Mesodermal cell (in vitro differentiated cells): ENCODE results near the gene COX7A2L.

ENCODE experiments used
- H3K27ac ChIP-seq: 2 replicates; pipeline ENCODE4 v1.7.0; 2013; ENCODE audit warnings: mild to moderate bottlenecking, low read depth, low read length, moderate library complexity; ENCODE audit not compliant: severe bottlenecking
- H3K36me3 ChIP-seq: 2 replicates; pipeline ENCODE4 v1.7.1; 2013; ENCODE audit warnings: mild to moderate bottlenecking, low read length, moderate library complexity; ENCODE audit not compliant: control insufficient read depth, insufficient read depth
- H3K4me1 ChIP-seq: one replicate; pipeline ENCODE4 v1.7.1; 2013; ENCODE audit warnings: mild to moderate bottlenecking, low read length; ENCODE audit not compliant: insufficient read depth, control insufficient read depth, poor library complexity, severe bottlenecking
- H3K4me3 ChIP-seq: 2 replicates; pipeline ENCODE4 v1.7.0; 2013; ENCODE audit warnings: low read length, control low read depth, mild to moderate bottlenecking; ENCODE audit not compliant: insufficient read depth, poor library complexity, severe bottlenecking; ENCODE audit errors: extremely low read depth
- H3K9me3 ChIP-seq: 2 replicates; pipeline ENCODE4 v1.7.1; 2013; ENCODE audit warnings: mild to moderate bottlenecking, low read length, moderate library complexity; ENCODE audit not compliant: control insufficient read depth
- WGBS, 2 experiments: methylation state at CpG; one replicate each; pipeline ENCODE4 v1.1.5; 2013; ENCODE audit warnings: missing lambda C conversion rate in 2 of 2; ENCODE audit not compliant: insufficient coverage in 2 of 2; 5-methylcytosine and 5-hydroxymethylcytosine counted together

Gene COX7A2L

DNA sequence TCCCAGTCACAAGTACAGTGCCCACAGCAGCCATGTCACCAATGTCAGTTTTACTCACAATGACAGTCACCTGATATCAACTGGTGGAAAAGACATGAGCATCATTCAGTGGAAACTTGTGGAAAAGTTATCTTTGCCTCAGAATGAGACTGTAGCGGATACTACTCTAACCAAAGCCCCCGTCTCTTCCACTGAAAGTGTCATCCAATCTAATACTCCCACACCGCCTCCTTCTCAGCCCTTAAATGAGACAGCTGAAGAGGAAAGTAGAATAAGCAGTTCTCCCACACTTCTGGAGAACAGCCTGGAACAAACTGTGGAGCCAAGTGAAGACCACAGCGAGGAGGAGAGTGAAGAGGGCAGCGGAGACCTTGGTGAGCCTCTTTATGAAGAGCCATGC, 31.3 kb downstream of the COX7A2L start:
- H3K27ac ChIP-seq, result no peak overlapping the region

DNA sequence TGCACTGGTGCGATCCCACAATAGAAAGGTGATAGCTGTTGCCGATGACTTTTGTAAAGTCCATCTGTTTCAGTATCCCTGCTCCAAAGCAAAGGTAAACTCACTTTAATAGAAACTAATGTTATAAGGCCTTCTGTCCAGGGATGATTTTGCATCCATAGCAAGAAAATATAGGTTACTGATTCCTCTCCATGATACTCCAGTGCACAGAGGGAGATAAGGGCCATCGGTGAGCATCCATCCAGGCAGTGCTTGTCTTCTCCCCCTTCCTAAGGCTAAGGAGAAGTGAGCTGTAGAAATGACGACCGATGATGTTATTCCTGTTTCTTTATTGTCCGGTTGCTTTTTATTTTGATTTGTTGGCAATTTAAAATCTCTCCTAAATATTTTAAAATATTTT, 32.1 kb downstream of the COX7A2L start:
- H3K36me3 ChIP-seq, result peaks cover 80% of the 10 kb centered on the region
- 100% methylated on average over 1 to 2 of the region's 6 CpGs for WGBS, 2 experiments
- no peak overlapping the region for H3K4me3 ChIP-seq
- no peaks in the 10 kb centered on the region for H3K9me3 ChIP-seq
- H3K27ac ChIP-seq, result no peak overlapping the region
- no peaks in the 10 kb centered on the region for H3K4me1 ChIP-seq

More for the DNA sequence above, 31.3 kb downstream of the COX7A2L start:
- no peak overlapping the region for H3K4me3 ChIP-seq
- 92 to 97% methylated on average over 2 of the region's 5 CpGs for WGBS, 2 experiments
- peaks cover 81% of the 10 kb centered on the region for H3K36me3 ChIP-seq
- H3K9me3 ChIP-seq, result no peaks in the 10 kb centered on the region
- no peaks in the 10 kb centered on the region for H3K4me1 ChIP-seq

DNA sequence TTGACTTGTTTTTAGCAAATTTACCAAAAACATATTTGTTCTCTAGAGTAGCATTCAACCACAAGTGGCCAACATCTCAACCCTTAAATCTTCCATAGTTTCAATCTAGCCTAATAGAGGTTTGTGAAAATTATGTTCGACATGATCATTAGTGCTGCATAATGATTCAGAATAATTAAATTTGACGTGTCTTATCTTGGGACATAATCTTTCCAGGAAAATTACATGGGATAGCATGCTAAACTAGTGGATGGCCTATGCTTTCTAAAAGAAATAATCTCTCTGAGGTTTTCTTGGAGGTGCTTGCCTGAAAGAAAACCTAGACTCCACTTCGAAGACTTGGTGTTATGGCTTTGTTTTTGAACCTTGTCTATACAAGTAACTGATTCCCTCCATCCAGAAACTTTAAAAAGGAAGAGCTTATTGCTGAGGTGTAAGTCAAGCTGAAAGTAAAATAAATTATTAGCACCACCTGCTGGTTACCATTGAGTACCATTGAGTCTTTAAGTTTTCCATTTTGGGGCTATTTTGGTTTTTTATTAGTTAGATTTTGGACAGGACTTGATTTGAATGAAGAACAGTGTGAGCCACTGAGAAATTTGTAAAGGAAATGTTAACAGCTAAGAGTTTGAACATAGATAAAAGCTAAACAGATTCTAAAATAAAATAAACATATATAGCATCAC, 32.7 kb downstream of the COX7A2L start:
- Histone ChIP-seq H3K4me1 (no peaks in the 10 kb centered on the region), H3K27ac (no peak overlapping the region), H3K4me3 (no peak overlapping the region), H3K36me3 (peaks cover 79% of the 10 kb centered on the region), H3K9me3 (no peaks in the 10 kb centered on the region)
- 50% methylated on average over 1 of the region's 3 CpGs; no CpG with 5 or more reads in 1 of the 2 experiments for WGBS, 2 experiments

DNA sequence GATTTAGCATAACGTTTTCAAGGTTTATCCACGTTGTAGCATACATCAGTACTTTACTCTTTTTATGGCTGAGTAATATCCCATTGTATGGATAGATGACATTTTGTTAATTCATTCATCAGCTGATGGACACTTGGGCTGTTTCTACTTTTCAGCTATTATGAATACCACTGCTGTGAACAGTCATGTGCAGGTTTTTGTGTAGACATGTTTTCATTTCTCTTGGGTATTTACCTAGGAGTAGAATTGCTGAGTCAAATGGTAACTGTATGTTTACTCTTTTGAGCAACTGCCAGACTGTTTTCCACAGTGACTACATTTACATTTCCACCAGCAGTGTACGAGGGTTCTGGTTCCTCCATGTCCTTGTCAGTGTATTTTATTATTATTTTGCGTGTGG, 33.9 kb downstream of the COX7A2L start:
- Histone ChIP-seq H3K4me3 (no peak overlapping the region), H3K4me1 (no peaks in the 10 kb centered on the region), H3K9me3 (no peaks in the 10 kb centered on the region), H3K27ac (no peak overlapping the region), H3K36me3 (peaks cover 75% of the 10 kb centered on the region)
- 100% methylated on average over 1 of the region's 4 CpGs; no CpG with 5 or more reads in 1 of the 2 experiments for WGBS, 2 experiments

DNA sequence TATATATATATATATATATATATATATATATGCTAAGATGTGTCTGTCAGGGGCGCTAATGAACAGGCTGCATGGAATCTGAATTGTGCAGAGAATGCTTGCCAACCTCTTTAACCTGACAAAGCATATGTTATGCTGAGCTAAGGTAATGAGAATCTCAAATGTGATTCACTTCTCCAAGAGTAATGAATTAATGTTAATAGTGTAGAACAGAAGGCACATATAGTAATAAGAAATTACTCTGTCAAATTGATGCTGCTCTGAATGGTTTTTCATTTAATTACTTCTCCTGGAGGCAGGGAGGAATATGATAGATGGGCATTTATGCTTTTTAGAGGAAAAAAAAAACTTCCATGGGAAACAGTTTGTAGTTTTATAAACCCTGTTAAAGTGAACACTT, 35.4 kb downstream of the COX7A2L start:
- no peaks in the 10 kb centered on the region for H3K4me1 ChIP-seq
- no peaks in the 10 kb centered on the region for H3K9me3 ChIP-seq
- no CpG with 5 or more reads among the region's 1 CpG for WGBS, 2 experiments
- H3K27ac ChIP-seq, result no peak overlapping the region
- H3K36me3 ChIP-seq, result peaks cover 70% of the 10 kb centered on the region
- no peak overlapping the region for H3K4me3 ChIP-seq

DNA sequence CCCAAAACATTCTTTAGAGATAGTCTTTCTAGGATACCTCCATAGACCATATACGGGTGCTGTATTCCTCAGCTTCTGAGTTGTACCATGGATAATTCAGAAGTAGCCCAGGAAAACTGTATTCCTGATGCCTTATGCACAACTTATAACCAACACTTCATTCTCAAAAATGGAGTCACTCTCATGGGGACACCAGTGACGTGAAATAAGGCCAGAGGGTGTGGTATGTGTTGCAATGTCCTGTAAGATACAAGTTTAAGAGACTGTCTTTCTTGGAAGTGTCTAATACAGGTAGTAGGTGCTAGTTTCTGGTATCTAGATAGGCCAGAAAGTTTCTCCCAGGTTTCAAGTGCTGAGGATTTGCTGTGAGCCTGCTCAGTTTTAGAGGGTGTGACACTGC, 36.1 kb downstream of the COX7A2L start:
- no peak overlapping the region for H3K4me3 ChIP-seq
- no peak overlapping the region for H3K27ac ChIP-seq
- WGBS, 2 experiments, result 92 to 100% methylated on average over 2 of the region's 2 CpGs
- no peaks in the 10 kb centered on the region for H3K9me3 ChIP-seq
- H3K36me3 ChIP-seq, result peaks cover 71% of the 10 kb centered on the region
- no peaks in the 10 kb centered on the region for H3K4me1 ChIP-seq

DNA sequence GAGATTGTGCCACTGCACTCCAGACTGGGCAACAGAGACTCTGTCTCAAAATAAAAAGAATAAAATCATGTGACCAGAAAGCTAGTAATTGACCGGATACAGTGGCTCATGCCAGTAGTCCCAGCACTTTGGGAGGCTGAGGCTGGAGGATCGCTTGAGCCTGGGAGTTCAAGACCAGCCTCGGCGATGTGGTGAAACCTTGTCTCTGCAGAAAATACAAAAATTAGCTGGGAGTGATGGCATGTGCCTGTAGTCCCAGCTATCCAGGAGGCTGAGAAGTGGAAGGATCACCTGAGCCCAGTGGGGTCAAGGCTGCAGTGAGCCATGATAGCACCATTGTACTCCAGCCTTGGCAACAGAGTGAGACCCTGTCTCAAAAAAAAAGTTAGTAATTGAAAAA, 36.8 kb downstream of the COX7A2L start:
- no peaks in the 10 kb centered on the region for H3K9me3 ChIP-seq
- H3K36me3 ChIP-seq, result peaks cover 71% of the 10 kb centered on the region
- no peaks in the 10 kb centered on the region for H3K4me1 ChIP-seq
- no peak overlapping the region for H3K27ac ChIP-seq
- no peak overlapping the region for H3K4me3 ChIP-seq
- 96 to 100% methylated on average over 4 of the region's 4 CpGs for WGBS, 2 experiments

DNA sequence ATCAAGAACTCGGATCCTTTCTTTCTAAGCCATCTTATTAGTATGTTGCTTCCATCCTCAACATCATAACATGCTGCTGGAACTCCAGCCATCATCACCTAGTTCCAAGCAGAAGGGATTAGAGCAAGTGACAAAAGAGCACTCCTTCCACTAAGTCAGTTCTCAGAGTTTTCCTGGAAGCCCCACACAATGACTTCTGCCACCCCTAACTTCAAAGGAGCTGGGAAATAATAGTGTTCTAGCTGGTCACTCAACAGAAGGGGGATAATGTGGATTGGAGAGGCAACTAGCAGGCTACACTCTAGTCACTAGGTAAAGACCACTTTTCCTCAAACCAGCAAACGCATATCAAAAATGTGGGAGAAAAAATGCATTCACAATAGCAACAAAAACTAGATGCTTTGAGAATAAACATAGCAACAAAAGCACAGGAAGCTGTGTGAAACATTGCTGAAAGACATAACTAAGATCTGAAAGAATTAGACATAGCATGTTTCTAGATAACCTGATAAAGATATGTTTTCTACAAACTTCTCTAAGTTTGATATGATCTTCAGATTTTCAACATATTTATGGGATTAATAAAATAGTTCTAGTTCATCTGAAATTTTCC, 39.5 kb downstream of the COX7A2L start:
- H3K36me3 ChIP-seq, result peaks cover 73% of the 10 kb centered on the region
- WGBS, 2 experiments, result 100% methylated on average over 1 of the region's 2 CpGs
- no peaks in the 10 kb centered on the region for H3K9me3 ChIP-seq
- H3K27ac ChIP-seq, result no peak overlapping the region
- no peak overlapping the region for H3K4me3 ChIP-seq
- no peaks in the 10 kb centered on the region for H3K4me1 ChIP-seq

DNA sequence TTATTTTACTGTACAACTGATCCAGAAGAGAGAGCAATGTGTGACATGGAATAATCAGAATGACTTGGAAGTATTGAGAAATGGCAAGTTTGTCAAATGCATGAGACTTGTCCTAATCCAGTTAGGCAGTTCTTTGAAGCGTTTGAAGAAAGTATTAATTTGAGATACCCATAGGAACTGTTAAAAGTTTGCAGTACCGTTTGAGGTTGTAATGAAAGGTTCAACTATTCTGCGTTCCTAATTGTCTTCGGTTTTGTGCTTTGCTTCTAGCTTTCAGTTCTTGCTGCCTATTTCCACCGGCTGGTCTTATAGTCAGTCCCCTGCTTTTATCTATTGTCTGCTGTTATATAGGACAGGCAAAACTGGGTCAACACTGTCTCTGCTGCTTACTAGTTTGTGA, 41.8 kb downstream of the COX7A2L start:
- Histone ChIP-seq H3K4me1 (peaks cover 4% of the 10 kb centered on the region), H3K4me3 (no peak overlapping the region), H3K9me3 (no peaks in the 10 kb centered on the region), H3K36me3 (peaks cover 83% of the 10 kb centered on the region), H3K27ac (no peak overlapping the region)
- WGBS, 2 experiments, result 90 to 97% methylated on average over 2 to 4 of the region's 5 CpGs

DNA sequence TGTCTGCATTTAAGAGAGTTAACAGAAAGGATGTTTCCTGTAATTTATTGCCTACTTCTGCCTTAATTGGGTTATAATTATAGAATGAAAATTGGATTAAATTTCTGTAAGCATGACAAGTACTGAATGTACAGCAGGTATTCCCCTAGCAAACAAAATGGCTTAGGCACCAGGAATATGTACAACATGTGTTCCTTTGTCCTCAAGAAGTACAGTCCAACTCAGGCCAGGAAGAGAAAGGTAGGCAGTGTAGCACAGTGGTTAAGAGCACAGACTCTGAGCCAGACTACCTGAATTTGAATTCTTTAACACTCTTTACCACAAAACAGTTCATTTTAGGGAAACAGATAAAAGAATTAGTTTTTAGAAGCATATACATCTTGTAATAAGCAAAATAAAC, 43.1 kb downstream of the COX7A2L start:
- Histone ChIP-seq H3K9me3 (no peaks in the 10 kb centered on the region), H3K27ac (no peak overlapping the region)

DNA sequence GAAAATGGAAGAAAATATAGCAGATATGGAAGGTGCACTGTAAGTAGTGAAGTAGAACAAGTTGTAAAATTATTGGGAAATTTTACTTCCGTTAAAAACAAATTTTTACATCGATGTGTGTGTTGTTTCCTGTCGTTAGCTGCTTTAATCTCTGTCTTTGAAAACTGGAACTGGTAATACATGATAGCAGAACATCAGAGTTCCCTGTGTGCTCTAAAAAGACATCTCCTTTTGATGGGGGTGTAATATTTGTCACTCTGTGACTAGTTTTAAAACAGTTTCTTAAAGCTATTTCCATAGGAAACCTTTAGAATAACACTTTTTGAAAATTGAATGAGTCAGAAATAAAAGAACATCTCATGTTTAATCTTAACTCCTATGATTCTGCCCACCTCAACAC, 43.5 kb downstream of the COX7A2L start:
- peaks cover 80% of the 10 kb centered on the region for H3K36me3 ChIP-seq
- H3K9me3 ChIP-seq, result no peaks in the 10 kb centered on the region
- H3K4me1 ChIP-seq, result peaks cover 4% of the 10 kb centered on the region
- no peak overlapping the region for H3K4me3 ChIP-seq
- 94 to 100% methylated on average over 1 to 3 of the region's 3 CpGs for WGBS, 2 experiments
- no peak overlapping the region for H3K27ac ChIP-seq

More for the DNA sequence above, 43.1 kb downstream of the COX7A2L start:
- Histone ChIP-seq H3K36me3 (peaks cover 81% of the 10 kb centered on the region), H3K4me3 (no peak overlapping the region), H3K4me1 (peaks cover 4% of the 10 kb centered on the region)
